Activated B cell treated with CpG ODN at 0.5 μM for 24 hours (primary cell): Measurements from ENCODE around the gene PLA2G6. TPM values are rescaled to one million over a fixed set of nuclear protein-coding genes. Genes with fewer than 3 reads are reported as not detected.

Source experiments
- ATAC-seq: fragments of 200-7000 bp; cut with Tn5 transposase; one replicate; pipeline ENCODE4 v1.10.0; 2021; ENCODE audit warnings: low read depth, mild to moderate bottlenecking, moderate library complexity
- CTCF ChIA-PET: fragments of 350-600 bp; sonication (Branson Sonifier 250); formaldehyde crosslinking; loops from one replicate; lab custom pipeline; 2021; ENCODE audit warnings: antibody characterized with exemption; lab: Charles Lee
- POLR2A ChIA-PET: fragments of 350-600 bp; sonication (Branson Sonifier 250); formaldehyde crosslinking; loops from one replicate; lab custom pipeline; 2021; ENCODE audit warnings: antibody characterized with exemption; lab: Charles Lee
- DNase-seq: peaks from one replicate; pipeline ENCODE4 v3.0.0; 2022
- H3K27ac Mint-ChIP-seq: one replicate; pipeline ENCODE4 v1.8.0; 2020; ENCODE audit warnings: mixed read lengths
- H3K27me3 Mint-ChIP-seq: one replicate; pipeline ENCODE4 v1.8.0; 2021; ENCODE audit warnings: mixed read lengths
- H3K36me3 Mint-ChIP-seq: one replicate; pipeline ENCODE4 v1.8.0; 2021; ENCODE audit warnings: low read depth, mixed read lengths
- H3K4me1 Mint-ChIP-seq: one replicate; pipeline ENCODE4 v1.8.0; 2021; ENCODE audit warnings: mixed read lengths
- H3K4me3 Mint-ChIP-seq: one replicate; pipeline ENCODE4 v1.8.0; 2020; ENCODE audit warnings: mild to moderate bottlenecking, mixed read lengths
- H3K9me3 Mint-ChIP-seq: one replicate; pipeline ENCODE4 v1.8.0; 2020; ENCODE audit warnings: mixed read lengths
- CTCF ChIP-seq: fragments of 200-600 bp; IDR thresholded peaks from one replicate; pipeline ENCODE4 v1.8.0; 2022; ENCODE audit warnings: antibody characterized with exemption, mild to moderate bottlenecking
- intact Hi-C: fragments of 100-400 bp; cut with micrococcal nuclease; formaldehyde crosslinking; loops from one replicate; pipeline ENCODE4 v1.15.1; 2024
- total RNA-seq: library from RNA; stranded (reverse); gene quantifications from 2 replicates; pipeline ENCODE4 v1.2.3, GENCODE V29; 2022

Gene PLA2G6
- total RNA-seq, 1 donor from 2014 or later: 64.0 TPM

GRCh38 chr22:38085056-38085455 is 96.6 kb downstream of the PLA2G6 start:
- Mint-ChIP-seq H3K4me1 (peaks cover 7% of the 10 kb centered on the region), H3K36me3 (no peaks in the 10 kb centered on the region), H3K27ac (no peak overlapping the region), H3K4me3 (no peak overlapping the region), H3K9me3 (no peaks in the 10 kb centered on the region), H3K27me3 (peaks cover 20% of the 10 kb centered on the region)
- ChIA-PET POLR2A (no interaction called here), CTCF (no interaction called here)
- ATAC-seq (no peak), DNase-seq (no peak)
- no peak for TF ChIP-seq CTCF
- intact Hi-C loops: no loop called here

- H3K4me1 Mint-ChIP-seq: peaks cover 7% of the 10 kb centered on the region
- ChIA-PET CTCF (no interaction called here), POLR2A (interaction anchor here (0.6 kb wide), 1 partner anchor 363 kb away, joined by 3 read pairs; no protein-coding TSS in a partner anchor)
Measured at GRCh38 chr22:38083931-38084631, 97.5 kb downstream of the PLA2G6 start, which contains the start of gene SLC16A8. Gene SLC16A8, minus strand, starts transcription at chr22:38084184. Its CDS starts 1,311 bp downstream, at chr22:38082873.

GRCh38 chr22:38082986-38083710 is 98.5 kb downstream of the PLA2G6 start:
- POLR2A ChIA-PET: interaction anchor here (0.6 kb wide), 1 partner anchor 362 kb away, joined by 3 read pairs; no protein-coding TSS in a partner anchor
- intact Hi-C loops: no loop called here
- CTCF ChIA-PET: no interaction called here
- no peak for DNase-seq
- TF ChIP-seq CTCF: no peak
- peaks cover 7% of the 10 kb centered on the region for H3K4me1 Mint-ChIP-seq
- no peak overlapping the region for H3K4me3 Mint-ChIP-seq
- H3K27ac Mint-ChIP-seq: no peak overlapping the region
- no peak for ATAC-seq
- H3K9me3 Mint-ChIP-seq: no peaks in the 10 kb centered on the region
- H3K27me3 Mint-ChIP-seq: peaks cover 23% of the 10 kb centered on the region
- no peaks in the 10 kb centered on the region for H3K36me3 Mint-ChIP-seq

More at GRCh38 chr22:38083931-38084631, 97.5 kb downstream of the PLA2G6 start, which contains the start of gene SLC16A8:
- Mint-ChIP-seq H3K27ac (no peak within 1 kb of the TSS), H3K9me3 (no peaks in the 10 kb centered on the region), H3K27me3 (peaks cover 26% of the 10 kb centered on the region), H3K36me3 (no peaks in the 10 kb centered on the region), H3K4me3 (no peak within 1 kb of the TSS)
- DNase-seq (no peak), ATAC-seq (no peak)
- intact Hi-C loops: no loop called here
- TF ChIP-seq CTCF: no peak

GRCh38 chr22:38081941-38082828 is 99.4 kb downstream of the PLA2G6 start:
- ChIA-PET POLR2A (no interaction called here), CTCF (no interaction called here)
- intact Hi-C loops: no loop called here
- peaks cover 7% of the 10 kb centered on the region for H3K4me1 Mint-ChIP-seq
- DNase-seq (no peak), ATAC-seq (peak; percentile 23)
- no peaks in the 10 kb centered on the region for H3K9me3 Mint-ChIP-seq
- H3K27me3 Mint-ChIP-seq: peaks cover 14% of the 10 kb centered on the region
- no peaks in the 10 kb centered on the region for H3K36me3 Mint-ChIP-seq
- H3K27ac Mint-ChIP-seq: no peak overlapping the region
- no peak overlapping the region for H3K4me3 Mint-ChIP-seq
- TF ChIP-seq CTCF: no peak
